SU-DHL-6 (cell line): ENCODE data around the gene ITSN1.

Experiments used
- CTCF ChIP-seq: fragments of 200-600 bp; sonication (generic); IDR thresholded peaks from one replicate; pipeline ENCODE4 v1.5.1; 2017; ENCODE audit warnings: antibody characterized with exemption, mild to moderate bottlenecking, low read length, moderate library complexity; ENCODE audit not compliant: insufficient read depth, poor library complexity, severe bottlenecking
- EZH2phosphoT487 ChIP-seq: fragments of 200-600 bp; sonication (generic), shearing (Covaris generic); conservative IDR thresholded peaks from 2 replicates; pipeline ENCODE4 v1.6.1; 2018; ENCODE audit warnings: mild to moderate bottlenecking, antibody characterized with exemption, low read length, moderate library complexity, mixed read lengths

DNA sequence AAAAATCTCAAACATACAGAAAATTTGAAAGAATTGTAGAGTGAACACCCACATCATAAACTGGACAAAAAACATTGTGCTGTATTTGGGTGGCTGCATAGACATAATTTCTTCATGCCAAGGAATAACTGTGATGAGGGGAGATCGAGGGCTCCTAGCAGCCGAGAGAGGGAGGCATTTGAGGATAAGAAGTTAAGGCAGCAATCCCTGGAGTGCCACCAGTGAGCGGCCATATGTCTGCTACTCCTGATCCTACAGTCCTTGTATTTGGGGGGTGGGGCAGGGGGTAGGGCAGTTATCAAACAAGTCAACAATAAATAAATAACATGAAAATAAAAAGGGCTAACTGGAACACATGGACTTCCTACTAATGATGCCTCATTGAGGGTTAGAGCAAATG is 218.8 kb downstream of the ITSN1 start:
- TF ChIP-seq CTCF (no peak), EZH2phosphoT487 (no peak)
